ENCODE data around the gene ST6GALNAC3.
"Not testable (repeated sequence)": the region's sequence is repeated elsewhere in the genome, so short reads cannot be mapped to it uniquely, and the experiment has no call there.

ST6GALNAC3 gene

GRCh38 chr1:76292418-76293184 lies 218.1 kb downstream of the ST6GALNAC3 start:
- no peak for DNase-seq

GRCh38 chr1:76293831-76294230 lies 219.3 kb downstream of the ST6GALNAC3 start:
- no peak for DNase-seq

- DNase-seq, result no peak
These were observed 220.1 kb downstream of the ST6GALNAC3 start for GRCh38 chr1:76294482-76295194.

GRCh38 chr1:76298399-76298798 lies 223.9 kb downstream of the ST6GALNAC3 start:
- no peak for DNase-seq

- DNase-seq, result no peak
These were observed 224.5 kb downstream of the ST6GALNAC3 start for GRCh38 chr1:76299036-76299435.

GRCh38 chr1:76300556-76300955 lies 226.0 kb downstream of the ST6GALNAC3 start:
- DNase-seq, result no peak

GRCh38 chr1:76302711-76303339 lies 228.3 kb downstream of the ST6GALNAC3 start:
- no peak for DNase-seq

- DNase-seq, result no peak
These were observed 228.8 kb downstream of the ST6GALNAC3 start for GRCh38 chr1:76303340-76303717.

GRCh38 chr1:76313304-76313703 lies 238.8 kb downstream of the ST6GALNAC3 start:
- no peak for DNase-seq

GRCh38 chr1:76314730-76315129 lies 240.2 kb downstream of the ST6GALNAC3 start:
- DNase-seq, result no peak

- DNase-seq, result no peak
These were observed 242.9 kb downstream of the ST6GALNAC3 start for GRCh38 chr1:76317299-76317900.

GRCh38 chr1:76330991-76331603 lies 256.6 kb downstream of the ST6GALNAC3 start:
- peak; percentile 79 for DNase-seq

GRCh38 chr1:76335882-76336281 lies 261.3 kb downstream of the ST6GALNAC3 start:
- no peak for DNase-seq

- DNase-seq, result no peak
These were observed 262.4 kb downstream of the ST6GALNAC3 start for GRCh38 chr1:76336931-76337371.

GRCh38 chr1:76337542-76338219 lies 263.1 kb downstream of the ST6GALNAC3 start:
- DNase-seq, result no peak

- no peak for DNase-seq
These were observed 265.5 kb downstream of the ST6GALNAC3 start for GRCh38 chr1:76340056-76340455.

- not testable (repeated sequence) for DNase-seq
These were observed 267.3 kb downstream of the ST6GALNAC3 start for GRCh38 chr1:76341816-76342215.

- DNase-seq, result no peak
These were observed 268.8 kb downstream of the ST6GALNAC3 start for GRCh38 chr1:76343356-76343755.

- DNase-seq, result no peak
These were observed 277.1 kb downstream of the ST6GALNAC3 start for GRCh38 chr1:76351655-76352054.

- DNase-seq, result no peak
These were observed 278.3 kb downstream of the ST6GALNAC3 start for GRCh38 chr1:76352741-76353435.

- DNase-seq, result no peak
These were observed 279.7 kb downstream of the ST6GALNAC3 start for GRCh38 chr1:76354236-76354635.

- no peak for DNase-seq
These were observed 292.2 kb downstream of the ST6GALNAC3 start for GRCh38 chr1:76366726-76367125.
